Activated naive CD4-positive, alpha-beta T cell (primary cell): ENCODE results near the gene KCNJ16.

Experiments
- DNase-seq, 4 experiments: peaks; one replicate each; lab custom pipeline; 2025; lab: John Stamatoyannopoulos, UW

The KCNJ16 gene

GRCh38 chr17:70169709-70170597 lies 94.9 kb downstream of the KCNJ16 start:
- DNase-seq = no peak

DNA sequence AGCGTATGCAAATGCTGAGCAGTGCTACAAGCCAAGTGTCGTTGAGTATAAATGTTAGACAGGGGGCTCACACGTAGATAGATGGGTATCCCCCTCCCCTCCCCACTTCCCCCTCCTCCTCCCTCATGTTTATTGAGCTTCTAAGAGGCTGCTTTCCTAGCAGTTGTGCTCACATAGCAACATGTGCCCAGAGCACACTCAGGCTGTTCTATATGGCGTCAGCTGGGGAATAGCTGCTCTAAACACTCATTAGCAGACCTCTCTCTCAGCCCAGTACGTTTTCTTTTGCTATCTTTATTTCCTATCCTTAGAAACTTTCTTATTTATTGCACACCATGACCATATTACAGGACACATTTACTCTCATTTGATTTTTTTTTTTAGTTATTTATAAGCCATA lies 96.1 kb downstream of the KCNJ16 start:
- DNase-seq = no peak

DNA sequence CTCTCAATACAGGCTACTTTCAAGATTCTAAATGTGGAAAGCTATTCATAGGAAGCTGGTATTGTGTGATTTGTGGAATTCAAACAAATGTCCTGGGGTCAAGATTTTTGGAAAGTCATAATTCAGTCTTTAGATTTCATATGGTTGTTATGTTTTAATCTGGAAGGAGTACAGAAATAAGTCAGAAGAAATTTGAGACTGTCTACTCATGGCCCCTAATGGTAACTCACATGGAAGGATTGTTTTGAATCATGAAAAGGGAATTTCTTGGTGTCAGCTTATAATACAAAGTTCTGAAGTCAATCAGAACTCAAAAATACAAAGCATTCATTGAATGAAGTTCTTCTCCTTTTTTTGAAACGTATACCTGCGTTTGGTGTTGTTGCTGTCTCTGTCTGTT lies 97.4 kb downstream of the KCNJ16 start:
- no peak for DNase-seq

GRCh38 chr17:70172923-70173322 lies 97.9 kb downstream of the KCNJ16 start:
- no peak for DNase-seq

GRCh38 chr17:70173681-70174080 lies 98.7 kb downstream of the KCNJ16 start:
- no peak for DNase-seq

- DNase-seq = no peak
Measured at GRCh38 chr17:70181376-70181775, 106.4 kb downstream of the KCNJ16 start.

DNA sequence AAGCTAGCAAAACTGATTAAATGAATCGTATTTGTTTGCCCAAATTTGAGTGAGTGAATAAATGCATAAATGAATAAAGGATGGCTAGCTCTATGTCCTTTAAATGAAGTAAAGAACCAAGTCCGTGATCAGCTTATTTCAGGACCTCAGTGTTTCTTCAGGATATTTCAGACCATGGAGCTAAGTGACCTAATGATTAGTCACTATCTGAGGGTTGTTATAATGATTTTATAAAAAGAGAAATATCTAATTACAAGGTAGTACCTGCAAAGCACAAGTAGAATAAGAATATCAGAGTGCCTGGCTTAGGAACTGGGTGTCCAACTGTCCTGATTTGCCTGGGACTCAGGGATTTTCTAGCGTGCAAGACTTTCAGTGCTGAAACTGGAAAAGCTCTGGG lies 106.8 kb downstream of the KCNJ16 start:
- no peak for DNase-seq

DNA sequence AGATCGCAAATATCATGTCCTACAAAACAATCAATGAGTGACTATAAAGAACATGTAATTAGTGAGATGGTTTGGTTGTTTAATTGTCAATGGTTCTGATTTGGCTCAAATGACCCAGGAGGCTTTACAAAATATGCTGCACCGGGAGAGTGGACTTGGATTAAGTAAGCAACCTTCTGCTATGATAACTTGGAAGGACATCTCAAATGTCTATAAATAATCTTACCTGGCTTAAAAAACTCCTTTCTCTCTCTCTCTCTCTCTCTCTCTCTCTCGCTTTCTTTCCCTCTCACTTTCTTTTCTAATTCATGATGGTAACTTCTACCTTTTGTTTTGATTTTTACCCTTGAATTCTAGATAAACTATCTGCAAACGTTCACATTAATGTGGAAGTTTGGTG lies 108.5 kb downstream of the KCNJ16 start:
- DNase-seq = no peak

DNA sequence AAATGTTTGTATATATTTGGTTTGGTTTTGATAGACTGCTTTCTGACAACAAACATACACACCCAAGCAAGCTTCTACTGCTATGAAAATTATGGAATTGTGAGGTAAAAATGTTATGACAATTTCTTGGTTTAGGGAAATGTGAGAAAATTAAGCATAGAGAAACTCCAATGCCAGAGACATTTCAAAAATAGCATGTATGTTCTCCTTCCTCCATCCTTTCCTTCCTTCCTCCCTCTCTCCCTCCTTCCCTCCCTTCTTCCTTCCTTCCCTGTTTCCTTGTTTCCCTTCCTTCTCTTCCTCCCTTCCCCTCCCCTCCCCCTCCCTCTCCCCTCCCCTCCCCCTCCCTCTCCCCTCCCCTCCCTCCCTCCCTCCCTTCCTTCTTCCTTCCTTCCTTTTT lies 109.2 kb downstream of the KCNJ16 start:
- no peak for DNase-seq

DNA sequence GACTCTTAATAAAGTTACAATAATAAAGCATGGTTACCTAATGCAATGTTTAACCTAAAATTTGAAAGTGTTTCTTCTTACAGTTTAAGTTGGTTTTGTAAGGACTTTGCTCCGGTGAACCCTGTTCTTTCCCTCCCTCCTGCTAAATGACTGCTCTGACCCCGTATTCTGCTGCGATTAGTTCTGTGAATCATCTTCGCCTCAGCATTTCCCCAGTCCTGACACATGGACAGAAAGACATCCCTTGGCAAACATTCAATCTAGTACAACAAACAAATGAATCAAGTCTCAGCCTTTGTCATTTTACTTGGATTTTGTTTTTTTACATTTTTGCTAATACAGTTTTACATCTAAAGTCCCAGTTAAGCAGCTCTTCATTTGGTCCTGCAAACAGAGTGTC lies 109.7 kb downstream of the KCNJ16 start:
- DNase-seq = no peak
